Measurements from ENCODE around the gene HOXB8. TPM values are rescaled to one million over a fixed set of nuclear protein-coding genes. Genes with fewer than 3 reads are reported as not detected.

The HOXB8 gene
- total and polyA plus RNA-seq, 12 donors: 0.55 TPM; not detected in 11

DNA sequence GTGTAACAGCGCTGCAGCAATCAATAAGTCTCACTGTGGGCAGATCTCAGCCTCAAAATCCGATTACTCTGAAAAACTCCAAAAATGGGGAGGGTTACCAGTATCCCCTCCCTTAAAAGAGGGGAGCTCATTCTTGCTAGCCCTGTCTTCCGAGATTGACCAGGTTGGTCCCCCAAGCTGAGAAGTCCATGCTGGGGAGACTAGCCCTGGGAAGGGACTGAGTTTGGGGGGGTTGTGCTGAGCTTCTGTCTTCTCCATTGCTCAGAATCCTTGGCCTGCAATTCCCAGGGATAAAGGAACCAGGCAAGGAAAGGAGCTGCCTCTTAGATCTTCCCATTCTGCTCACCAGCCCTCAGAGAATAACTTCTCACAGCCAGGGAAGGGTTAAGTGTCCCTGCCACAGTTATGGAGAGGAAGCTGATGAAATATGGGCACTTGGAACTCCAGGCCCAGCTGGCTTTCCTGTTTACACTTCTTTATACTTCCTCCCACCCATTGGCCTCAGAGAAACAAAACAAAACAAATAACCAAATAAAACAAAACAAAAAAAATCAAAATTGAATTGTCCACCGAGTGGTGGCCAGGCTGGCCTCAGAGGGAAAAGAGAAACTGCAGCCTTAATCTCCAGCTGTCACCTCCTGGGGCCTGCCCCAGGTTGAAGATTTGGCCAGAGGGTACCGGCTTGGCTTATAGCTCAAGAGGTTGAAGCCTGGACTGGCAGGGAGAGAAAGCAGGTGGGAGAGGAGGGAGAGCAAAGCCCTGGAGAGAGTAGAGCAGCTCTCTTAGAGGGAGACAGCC lies 27.6 kb downstream of the HOXB8 start:
- 27 to 36% methylated on average over 5 of the region's 5 CpGs for WGBS, 2 donors
- no peak overlapping the region for H3K4me3 ChIP-seq

DNA sequence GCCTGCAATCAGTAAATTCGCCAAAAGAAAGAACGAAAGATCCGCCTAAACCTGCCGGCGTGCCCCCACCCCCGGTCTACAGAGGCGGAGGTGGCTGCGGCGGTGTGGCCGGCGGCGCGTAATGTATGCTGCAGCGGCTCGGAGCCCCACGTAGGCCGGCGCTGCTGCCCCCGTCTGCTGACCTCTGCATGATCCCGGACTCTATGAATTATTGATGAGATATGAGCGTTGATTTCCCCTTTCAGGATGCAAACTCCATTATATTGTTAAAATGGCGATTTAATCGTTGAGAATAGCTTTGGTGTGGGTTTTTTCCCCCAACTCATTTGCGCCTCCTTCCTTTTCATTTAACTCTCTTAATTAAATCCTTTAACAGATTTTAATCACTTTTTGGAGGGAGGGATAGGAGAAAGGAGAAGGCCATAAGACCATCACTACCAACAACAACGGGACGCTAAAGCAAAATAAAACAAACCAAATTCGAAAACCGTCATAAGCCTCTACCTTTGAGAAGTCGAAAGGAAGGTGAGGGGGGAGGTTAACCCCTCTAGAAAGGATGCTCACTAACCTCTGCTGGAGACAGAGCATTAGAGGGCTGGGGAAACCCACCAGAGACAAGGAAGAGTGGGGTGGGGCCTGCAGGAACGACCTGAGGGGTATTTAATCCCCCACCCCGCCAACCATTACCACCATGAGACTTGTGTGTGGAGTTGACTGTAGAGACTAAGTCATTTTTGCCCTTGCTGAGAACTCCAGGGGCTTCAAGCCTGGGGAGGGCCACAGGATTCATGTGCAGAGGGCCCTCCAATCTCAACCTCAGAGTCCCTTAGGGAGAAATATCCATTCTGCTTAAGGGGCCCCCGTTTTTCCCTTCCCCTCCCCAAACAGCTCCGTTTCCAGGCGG lies 28.5 kb downstream of the HOXB8 start:
- Histone ChIP-seq H3K27ac (peak overlapping the region in 5 of 10 donors; percentile 3 to 76 (median 64)), H3K9me3 (no peaks in the 10 kb centered on the region), H3K4me3 (peak overlapping the region in 7 of 10 donors; percentile 47 to 69 (median 62)), H3K36me3 (no peaks in the 10 kb centered on the region), H3K4me1 (peaks cover 0 to 39% (median 17%) of the 10 kb centered on the region in 9 donors), H3K27me3 (peaks cover 27 to 100% (median 100%) of the 10 kb centered on the region in 7 donors)
- ATAC-seq (no peak), DNase-seq (no peak)
- TF ChIP-seq CTCF (IDR thresholded peaks at IDR 0.05): no peak
- intact Hi-C loops (cut with DNase I): no loop called here
- 18 to 21% methylated on average over 34 of the region's 34 CpGs for WGBS, 2 donors

More for the DNA sequence above, 27.6 kb downstream of the HOXB8 start:
- H3K4me1 ChIP-seq: peaks cover 0 to 36% (median 17%) of the 10 kb centered on the region in 9 donors
- intact Hi-C loops (cut with DNase I): no loop called here
- no peak for ATAC-seq
- no peak for DNase-seq
- no peak for TF ChIP-seq CTCF (IDR thresholded peaks at IDR 0.05)
- H3K27me3 ChIP-seq: peaks cover 26 to 100% (median 100%) of the 10 kb centered on the region in 7 donors
- no peak overlapping the region for H3K27ac ChIP-seq
- no peaks in the 10 kb centered on the region for H3K36me3 ChIP-seq
- H3K9me3 ChIP-seq: no peaks in the 10 kb centered on the region

DNA sequence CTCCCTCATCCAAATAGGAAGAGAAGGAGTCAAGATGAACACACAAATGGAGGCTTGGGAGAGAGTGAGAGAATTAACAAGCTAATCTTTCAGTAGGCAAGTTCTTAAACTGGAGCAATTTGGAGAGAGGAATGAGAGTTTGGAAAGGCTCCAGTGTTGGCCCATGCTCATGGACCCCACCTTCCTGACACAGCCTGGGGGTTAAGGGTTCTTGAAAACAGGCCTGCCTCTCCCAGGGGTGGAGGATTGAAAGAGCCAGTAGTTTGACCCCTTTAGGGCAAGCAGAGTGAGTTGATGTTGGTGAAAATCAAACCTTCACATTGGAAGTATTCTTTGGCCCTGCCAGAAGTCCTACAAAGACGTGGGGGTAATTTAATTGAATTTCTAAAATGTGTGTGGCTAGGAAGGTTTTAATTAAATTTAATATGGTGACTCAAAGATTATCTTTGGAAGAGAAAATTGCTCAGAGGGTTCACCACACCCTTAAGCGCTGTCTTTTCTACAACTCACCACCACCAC lies 30.8 kb downstream of the HOXB8 start:
- WGBS, 2 donors: 37 to 40% methylated on average over 2 of the region's 2 CpGs
- H3K27me3 ChIP-seq: peaks cover 45 to 100% (median 100%) of the 10 kb centered on the region in 7 donors
- no peak for DNase-seq
- H3K27ac ChIP-seq: no peak overlapping the region
- ATAC-seq: no peak
- TF ChIP-seq CTCF (IDR thresholded peaks at IDR 0.05): no peak
- H3K4me3 ChIP-seq: no peak overlapping the region
- no peaks in the 10 kb centered on the region for H3K36me3 ChIP-seq
- peaks cover 0 to 45% (median 17%) of the 10 kb centered on the region in 9 donors for H3K4me1 ChIP-seq
- intact Hi-C loops (cut with DNase I): no loop called here
- no peaks in the 10 kb centered on the region for H3K9me3 ChIP-seq

DNA sequence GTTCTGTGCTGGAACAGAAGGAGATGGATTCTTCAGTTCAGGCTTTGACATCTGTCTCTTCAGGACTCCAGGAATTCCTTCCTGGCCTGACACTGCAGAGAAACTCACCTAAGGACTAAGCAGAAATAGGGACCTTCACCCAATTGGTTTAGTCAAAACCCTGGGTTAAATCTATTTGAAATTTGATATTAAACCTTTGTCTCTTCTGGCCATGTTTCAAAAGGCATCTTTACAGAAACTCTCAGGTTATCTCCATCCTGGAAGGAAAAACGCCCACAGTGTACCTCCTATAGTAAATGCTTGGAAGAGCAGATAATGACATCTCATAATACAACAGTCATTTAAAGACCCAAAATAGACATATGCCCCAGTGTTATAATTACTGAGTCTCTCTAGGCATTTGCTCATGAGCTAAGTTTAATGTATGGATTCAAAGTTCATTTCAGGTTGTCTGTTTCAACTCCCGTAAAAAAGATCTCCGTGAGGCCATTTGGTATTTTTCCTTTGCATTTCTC lies 31.3 kb downstream of the HOXB8 start:
- H3K9me3 ChIP-seq: no peaks in the 10 kb centered on the region
- no peak overlapping the region for H3K4me3 ChIP-seq
- 58 to 60% methylated on average over 3 of the region's 3 CpGs for WGBS, 2 donors
- DNase-seq: no peak
- no peak for ATAC-seq
- peaks cover 49 to 100% (median 100%) of the 10 kb centered on the region in 7 donors for H3K27me3 ChIP-seq
- intact Hi-C loops (cut with DNase I): no loop called here
- no peaks in the 10 kb centered on the region for H3K36me3 ChIP-seq
- no peak overlapping the region for H3K27ac ChIP-seq
- H3K4me1 ChIP-seq: peaks cover 0 to 51% (median 17%) of the 10 kb centered on the region in 9 donors
- TF ChIP-seq CTCF (IDR thresholded peaks at IDR 0.05): no peak
